Measurements from ENCODE around the gene ZSCAN10. TPM values are rescaled to one million over a fixed set of nuclear protein-coding genes. Genes with fewer than 3 reads are reported as not detected.
"Not testable (repeated sequence)": the region's sequence is repeated elsewhere in the genome, so short reads cannot be mapped to it uniquely, and the experiment has no call there.

ZSCAN10 gene
- total RNA-seq, 5 donors from 2014 or later (not counting 1 experiment from before 2014, with no cell fraction given) = 0.19 to 0.64 (median 0.39) TPM; not detected in 1

DNA sequence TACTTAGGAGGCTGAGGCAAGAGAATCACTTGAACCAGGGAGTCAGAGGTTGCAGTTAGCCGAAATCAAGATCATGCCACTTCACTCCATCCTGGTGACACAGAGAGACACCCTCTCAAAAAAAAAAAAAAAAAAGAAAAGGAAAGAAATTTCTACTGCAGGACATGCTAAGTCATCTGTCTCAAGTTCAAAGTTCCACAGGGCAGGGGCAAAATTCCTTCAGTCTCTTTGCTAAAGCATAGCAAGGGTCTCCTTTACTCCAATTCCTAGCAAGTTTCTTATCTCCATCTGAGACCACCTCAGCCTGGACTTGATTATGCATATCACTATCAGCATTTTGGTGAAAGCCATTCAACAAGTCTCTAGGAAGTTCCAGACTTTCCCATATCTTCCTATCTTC, 14.6 kb downstream of the ZSCAN10 start:
- H3K27ac ChIP-seq (ENCODE audit: low read length) = no peak overlapping the region
- ChIA-PET POLR2A (no interaction called here), CTCF (no interaction called here)
- Mint-ChIP-seq H3K4me3 (peak overlapping the region in 1 of 3 donors; percentile 67), H3K27ac (peak overlapping the region; percentile 76 to 80), H3K36me3 (peaks cover 4% of the 10 kb centered on the region), H3K4me1 (peaks cover 48 to 70% (median 67%) of the 10 kb centered on the region in 3 donors), H3K27me3 (no peaks in the 10 kb centered on the region), H3K9me3 (no peaks in the 10 kb centered on the region)
- no peak for DNase-seq
- peaks cover 0 to 5% of the 10 kb centered on the region in 2 experiments for H3K27me3 ChIP-seq (replicated peaks in 1 of 2; ENCODE audit: control insufficient read depth in 2 of 2, extremely low read depth in 1 of 2, insufficient read depth in 2 of 2, low read length in 1 of 2)
- WGBS (ENCODE audit: insufficient coverage) = 100% methylated on average over 1 of the region's 1 CpG
- H3K4me1 ChIP-seq (ENCODE audit: control insufficient read depth in 1 of 2, extremely low read depth in 1 of 2, insufficient read depth in 2 of 2, low read length in 2 of 2) = peaks cover 11 to 57% of the 10 kb centered on the region in 2 experiments
- ATAC-seq (replicated peaks in 1 of 4) = no peak
- no peaks in the 10 kb centered on the region for H3K9me3 ChIP-seq
- H3K36me3 ChIP-seq (ENCODE audit: control insufficient read depth in 2 of 2, extremely low read depth in 1 of 2, insufficient read depth in 1 of 2, low read length in 1 of 2) = no peaks in the 10 kb centered on the region
- no peak overlapping the region for H3K4me3 ChIP-seq (ENCODE audit: control insufficient read depth in 1 of 2, extremely low read depth in 1 of 2, low read length in 1 of 2)

GRCh38 chr16:3083408-3083807, 15.7 kb downstream of the ZSCAN10 start:
- DNase-seq; H3K36me3 ChIP-seq (ENCODE audit: control insufficient read depth in 2 of 2, extremely low read depth in 1 of 2, insufficient read depth in 1 of 2, low read length in 1 of 2); H3K4me3 Mint-ChIP-seq; H3K9me3 ChIP-seq; H3K27me3 Mint-ChIP-seq; H3K27me3 ChIP-seq (replicated peaks in 1 of 2; ENCODE audit: control insufficient read depth in 2 of 2, extremely low read depth in 1 of 2, insufficient read depth in 2 of 2, low read length in 1 of 2); H3K27ac ChIP-seq (ENCODE audit: low read length); CTCF ChIA-PET; H3K36me3 Mint-ChIP-seq; ATAC-seq (replicated peaks in 1 of 4); H3K27ac Mint-ChIP-seq; H3K9me3 Mint-ChIP-seq; H3K4me3 ChIP-seq (ENCODE audit: control insufficient read depth in 1 of 2, extremely low read depth in 1 of 2, low read length in 1 of 2): not testable (repeated sequence)
- H3K4me1 Mint-ChIP-seq = peaks cover 50 to 74% (median 71%) of the 10 kb centered on the region in 3 donors
- peaks cover 11 to 52% of the 10 kb centered on the region in 2 experiments for H3K4me1 ChIP-seq (ENCODE audit: control insufficient read depth in 1 of 2, extremely low read depth in 1 of 2, insufficient read depth in 2 of 2, low read length in 2 of 2)
- POLR2A ChIA-PET = interaction anchor here in 1 of 2 donors (0.6 to 0.7 kb wide), 2 partner anchors 29 to 32 kb away, joined by 3 read pairs; partner anchors contain the start of gene ZNF205
- WGBS (ENCODE audit: insufficient coverage) = 98% methylated on average over 8 of the region's 8 CpGs

- H3K4me1 ChIP-seq (ENCODE audit: control insufficient read depth in 1 of 2, extremely low read depth in 1 of 2, insufficient read depth in 2 of 2, low read length in 2 of 2) = peaks cover 6 to 52% of the 10 kb centered on the region in 2 experiments
- H3K9me3 Mint-ChIP-seq; H3K4me3 Mint-ChIP-seq; POLR2A ChIA-PET; H3K36me3 Mint-ChIP-seq; H3K9me3 ChIP-seq; DNase-seq; CTCF ChIA-PET; H3K4me3 ChIP-seq (ENCODE audit: control insufficient read depth in 1 of 2, extremely low read depth in 1 of 2, low read length in 1 of 2); ATAC-seq (replicated peaks in 1 of 4); H3K27me3 Mint-ChIP-seq; H3K27ac ChIP-seq (ENCODE audit: low read length); H3K27me3 ChIP-seq (replicated peaks in 1 of 2; ENCODE audit: control insufficient read depth in 2 of 2, extremely low read depth in 1 of 2, insufficient read depth in 2 of 2, low read length in 1 of 2); H3K36me3 ChIP-seq (ENCODE audit: control insufficient read depth in 2 of 2, extremely low read depth in 1 of 2, insufficient read depth in 1 of 2, low read length in 1 of 2): not testable (repeated sequence)
- peaks cover 52 to 76% (median 71%) of the 10 kb centered on the region in 3 donors for H3K4me1 Mint-ChIP-seq
- 98% methylated on average over 13 of the region's 13 CpGs for WGBS (ENCODE audit: insufficient coverage)
- peak overlapping the region; percentile 28 to 36 for H3K27ac Mint-ChIP-seq
Measured at GRCh38 chr16:3081957-3082356, 17.1 kb downstream of the ZSCAN10 start.

DNA sequence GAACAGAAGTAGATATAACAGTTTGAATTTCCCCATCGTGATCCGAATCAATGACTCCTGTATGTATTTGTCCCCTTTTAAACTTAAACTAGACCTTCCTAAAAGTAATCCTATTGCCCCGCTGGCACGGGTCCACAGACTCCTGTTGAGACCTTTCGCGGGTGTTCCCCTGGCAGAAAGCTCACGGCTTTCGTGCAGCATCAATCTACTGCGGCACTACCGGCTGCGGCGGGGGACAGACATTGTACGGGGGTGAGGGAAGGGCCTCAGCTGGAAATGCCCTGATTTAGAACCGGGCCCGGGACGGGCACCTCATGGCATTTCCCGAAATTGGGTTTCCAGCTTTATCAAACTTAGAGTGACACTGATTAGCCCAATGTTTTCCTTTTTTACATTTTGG, 19.1 kb downstream of the ZSCAN10 start:
- no peak overlapping the region for H3K4me3 ChIP-seq (ENCODE audit: control insufficient read depth in 1 of 2, extremely low read depth in 1 of 2, low read length in 1 of 2)
- peaks cover 7% of the 10 kb centered on the region for H3K36me3 Mint-ChIP-seq
- H3K27ac Mint-ChIP-seq = peak overlapping the region; percentile 83 to 86
- H3K4me1 ChIP-seq (ENCODE audit: control insufficient read depth in 1 of 2, extremely low read depth in 1 of 2, insufficient read depth in 2 of 2, low read length in 2 of 2) = peaks cover 18 to 64% of the 10 kb centered on the region in 2 experiments
- no peak for DNase-seq
- no peak overlapping the region for H3K4me3 Mint-ChIP-seq
- no peaks in the 10 kb centered on the region for H3K27me3 ChIP-seq (replicated peaks in 1 of 2; ENCODE audit: control insufficient read depth in 2 of 2, extremely low read depth in 1 of 2, insufficient read depth in 2 of 2, low read length in 1 of 2)
- H3K4me1 Mint-ChIP-seq = peaks cover 62 to 81% (median 78%) of the 10 kb centered on the region in 3 donors
- no peaks in the 10 kb centered on the region for H3K36me3 ChIP-seq (ENCODE audit: control insufficient read depth in 2 of 2, extremely low read depth in 1 of 2, insufficient read depth in 1 of 2, low read length in 1 of 2)
- no peak for ATAC-seq (replicated peaks in 1 of 4)
- H3K27me3 Mint-ChIP-seq = no peaks in the 10 kb centered on the region
- H3K9me3 Mint-ChIP-seq = no peaks in the 10 kb centered on the region
- 96% methylated on average over 12 of the region's 17 CpGs for WGBS (ENCODE audit: insufficient coverage)
- CTCF ChIA-PET = no interaction called here
- no peaks in the 10 kb centered on the region for H3K9me3 ChIP-seq
- H3K27ac ChIP-seq (ENCODE audit: low read length) = peak overlapping the region; percentile 38
- POLR2A ChIA-PET = no interaction called here

DNA sequence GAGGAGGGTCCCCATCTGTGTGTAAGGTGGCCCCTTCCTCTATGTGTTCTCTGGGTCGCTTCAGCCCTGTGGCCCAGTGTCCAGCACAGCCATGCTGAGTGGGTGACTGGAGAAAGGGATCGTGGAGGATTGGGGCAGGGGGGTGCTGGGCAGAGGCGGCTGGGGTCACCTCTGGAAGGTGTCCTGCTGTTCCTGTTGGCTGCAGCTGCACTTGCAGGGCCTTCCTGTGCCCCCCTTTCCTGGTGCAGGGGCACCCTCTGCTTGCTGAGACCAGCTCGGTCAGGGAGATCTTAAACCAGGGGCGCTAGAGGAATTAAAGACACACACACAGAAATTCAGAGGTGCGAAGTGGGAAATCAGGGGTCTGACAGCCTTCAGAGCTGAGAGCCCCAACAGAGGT, 22.5 kb downstream of the ZSCAN10 start:
- POLR2A ChIA-PET = no interaction called here

DNA sequence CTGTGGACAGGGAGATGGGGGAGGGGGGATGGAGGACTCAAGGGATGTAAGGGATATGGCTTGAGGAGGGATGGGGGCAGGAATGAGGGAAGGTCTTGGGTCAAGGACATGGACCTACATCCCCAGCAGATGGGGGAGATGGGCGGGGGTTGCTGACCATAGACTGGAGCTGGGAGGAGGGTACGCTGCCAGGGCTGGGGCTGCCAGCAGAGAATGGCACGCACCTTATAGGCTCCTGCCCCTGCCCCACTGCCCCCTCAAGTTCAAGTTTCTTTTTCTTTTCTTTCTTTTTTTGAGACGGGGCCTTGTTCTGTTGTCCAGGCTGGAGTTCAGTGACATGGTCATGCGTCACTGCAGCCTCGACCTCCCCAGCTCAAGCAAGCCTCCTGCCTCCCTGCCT, 23.1 kb downstream of the ZSCAN10 start:
- peak overlapping the region; percentile 93 for H3K27ac ChIP-seq (ENCODE audit: low read length)
- peak overlapping the region; percentile 98 to 100 for H3K27ac Mint-ChIP-seq
- not testable (repeated sequence) for H3K9me3 ChIP-seq; H3K27me3 Mint-ChIP-seq; DNase-seq; H3K36me3 ChIP-seq (ENCODE audit: control insufficient read depth in 2 of 2, extremely low read depth in 1 of 2, insufficient read depth in 1 of 2, low read length in 1 of 2); H3K27me3 ChIP-seq (replicated peaks in 1 of 2; ENCODE audit: control insufficient read depth in 2 of 2, extremely low read depth in 1 of 2, insufficient read depth in 2 of 2, low read length in 1 of 2); H3K36me3 Mint-ChIP-seq; ATAC-seq (replicated peaks in 1 of 4); H3K9me3 Mint-ChIP-seq
- WGBS (ENCODE audit: insufficient coverage) = 100% methylated on average over 1 of the region's 6 CpGs
- H3K4me1 ChIP-seq (ENCODE audit: control insufficient read depth in 1 of 2, extremely low read depth in 1 of 2, insufficient read depth in 2 of 2, low read length in 2 of 2) = peaks cover 36 to 91% of the 10 kb centered on the region in 2 experiments
- CTCF ChIA-PET = interaction anchor here in 1 of 2 donors (1.0 to 2.1 kb wide), 3 partner anchors 17 to 54 kb away, joined by 3 to 8 read pairs (median 7); no protein-coding TSS in a partner anchor
- peaks cover 84 to 92% (median 89%) of the 10 kb centered on the region in 3 donors for H3K4me1 Mint-ChIP-seq
- H3K4me3 ChIP-seq (ENCODE audit: control insufficient read depth in 1 of 2, extremely low read depth in 1 of 2, low read length in 1 of 2) = peak overlapping the region in 1 of 2 donors; percentile 38
- peak overlapping the region in 2 of 3 donors; percentile 63 to 73 for H3K4me3 Mint-ChIP-seq
- POLR2A ChIA-PET = interaction anchor here in 1 of 2 donors (0.6 kb wide), 1 partner anchor 83 kb away, joined by 7 read pairs; no protein-coding TSS in a partner anchor

More for the DNA sequence above, 22.5 kb downstream of the ZSCAN10 start:
- Histone ChIP-seq H3K4me1 (ENCODE audit: control insufficient read depth in 1 of 2, extremely low read depth in 1 of 2, insufficient read depth in 2 of 2, low read length in 2 of 2) (peaks cover 34 to 90% of the 10 kb centered on the region in 2 experiments), H3K27ac (ENCODE audit: low read length) (peak overlapping the region; percentile 93), H3K4me3 (ENCODE audit: control insufficient read depth in 1 of 2, extremely low read depth in 1 of 2, low read length in 1 of 2) (peak overlapping the region; percentile 38 to 42), H3K36me3 (ENCODE audit: control insufficient read depth in 2 of 2, extremely low read depth in 1 of 2, insufficient read depth in 1 of 2, low read length in 1 of 2) (no peaks in the 10 kb centered on the region), H3K27me3 (replicated peaks in 1 of 2; ENCODE audit: control insufficient read depth in 2 of 2, extremely low read depth in 1 of 2, insufficient read depth in 2 of 2, low read length in 1 of 2) (no peaks in the 10 kb centered on the region), H3K9me3 (no peaks in the 10 kb centered on the region)
- H3K27ac Mint-ChIP-seq = peak overlapping the region; percentile 98 to 100
- WGBS (ENCODE audit: insufficient coverage) = 55% methylated on average over 2 of the region's 6 CpGs
- H3K4me3 Mint-ChIP-seq = peak overlapping the region; percentile 63 to 73 (median 69)
- CTCF ChIA-PET = interaction anchor here in 1 of 2 donors (1.0 to 2.1 kb wide), 4 partner anchors 14 to 53 kb away, joined by 3 to 8 read pairs (median 4); no protein-coding TSS in a partner anchor
- peak in 1 of 35 experiments; percentile 27 for DNase-seq
- peaks cover 7% of the 10 kb centered on the region for H3K36me3 Mint-ChIP-seq
- no peak for ATAC-seq (replicated peaks in 1 of 4)
- H3K4me1 Mint-ChIP-seq = peaks cover 83 to 91% (median 87%) of the 10 kb centered on the region in 3 donors
- no peaks in the 10 kb centered on the region for H3K9me3 Mint-ChIP-seq
- H3K27me3 Mint-ChIP-seq = no peaks in the 10 kb centered on the region
